ENCODE results near the gene RALGAPA1. TPM values are rescaled to one million over a fixed set of nuclear protein-coding genes. Genes with fewer than 3 reads are reported as not detected.

RALGAPA1 gene
- total and polyA plus RNA-seq, 2 experiments from 2014 or later, result 21.9 to 27.3 TPM

DNA sequence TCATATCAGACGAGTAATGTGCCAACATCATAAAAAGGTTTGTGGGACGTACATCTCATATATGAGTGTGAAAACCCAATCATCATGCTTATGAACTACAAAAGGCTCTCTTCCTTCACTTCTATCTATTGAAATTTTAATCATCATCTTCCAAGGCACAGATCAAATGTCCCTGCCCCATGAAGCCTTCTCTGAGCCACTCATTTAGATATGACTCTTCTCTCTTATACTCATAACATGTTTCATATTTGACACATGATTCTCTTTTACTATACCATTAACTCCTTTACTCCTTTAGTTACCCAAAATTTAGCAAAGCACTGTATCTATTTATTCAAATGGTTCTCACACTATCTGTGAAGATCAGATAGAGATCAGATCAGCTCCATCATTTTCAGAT lies 22.2 kb downstream of the RALGAPA1 start:
- no peaks in the 10 kb centered on the region for H3K9me2 ChIP-seq (ENCODE audit: insufficient read depth)
- no peak overlapping the region for H3K27ac ChIP-seq (ENCODE audit: low read depth)
- no peaks in the 10 kb centered on the region for H3K27me3 ChIP-seq (ENCODE audit: insufficient read depth)
- H3K79me2 ChIP-seq (replicated peaks; ENCODE audit: insufficient read depth), result peaks cover 34% of the 10 kb centered on the region
- Mint-ChIP-seq H3K36me3 (ENCODE audit: low read depth) (no peaks in the 10 kb centered on the region), H3K27ac (no peak overlapping the region), H3K27me3 (ENCODE audit: insufficient read depth, low read depth, poor library complexity) (peaks cover 3% of the 10 kb centered on the region), H3K9me3 (no peaks in the 10 kb centered on the region), H3K4me3 (no peak overlapping the region), H3K4me1 (no peaks in the 10 kb centered on the region)
- H4K20me1 ChIP-seq (replicated peaks; ENCODE audit: insufficient read depth), result no peaks in the 10 kb centered on the region; the same call in 1 of the 2 replicates
- no peak for DNase-seq (ENCODE audit: low spot score)
- H3K4me1 ChIP-seq (ENCODE audit: insufficient read depth), result no peaks in the 10 kb centered on the region
- ATAC-seq, result no peak
- no peak overlapping the region for H3K4me2 ChIP-seq
- no peaks in the 10 kb centered on the region for H3K36me3 ChIP-seq (ENCODE audit: insufficient read depth)
- TF ChIP-seq EZH2phosphoT487 (IDR thresholded peaks at IDR 0.05; ENCODE audit: unreplicated experiment) (no peak), EZH2 (IDR thresholded peaks at IDR 0.05; ENCODE audit: low read depth, unreplicated experiment) (no peak), ZNF114 (CRISPR knock-in tag; IDR thresholded peaks at IDR 0.05) (no peak), POLR2AphosphoS5 (IDR thresholded peaks at IDR 0.05; ENCODE audit: low read depth) (no peak), STAT1 (IDR thresholded peaks at IDR 0.05; ENCODE audit: unreplicated experiment) (no peak), CREB1 (CRISPR knock-in tag; IDR thresholded peaks at IDR 0.05; ENCODE audit: low read depth) (no peak), ZNF331 (CRISPR knock-in tag; IDR thresholded peaks at IDR 0.05; ENCODE audit: low read depth) (no peak), NANOG (IDR thresholded peaks at IDR 0.05; ENCODE audit: borderline replicate concordance) (no peak), JUNB (IDR thresholded peaks at IDR 0.05; ENCODE audit: unreplicated experiment) (no peak)
- TF ChIP-seq, protein P1, sequence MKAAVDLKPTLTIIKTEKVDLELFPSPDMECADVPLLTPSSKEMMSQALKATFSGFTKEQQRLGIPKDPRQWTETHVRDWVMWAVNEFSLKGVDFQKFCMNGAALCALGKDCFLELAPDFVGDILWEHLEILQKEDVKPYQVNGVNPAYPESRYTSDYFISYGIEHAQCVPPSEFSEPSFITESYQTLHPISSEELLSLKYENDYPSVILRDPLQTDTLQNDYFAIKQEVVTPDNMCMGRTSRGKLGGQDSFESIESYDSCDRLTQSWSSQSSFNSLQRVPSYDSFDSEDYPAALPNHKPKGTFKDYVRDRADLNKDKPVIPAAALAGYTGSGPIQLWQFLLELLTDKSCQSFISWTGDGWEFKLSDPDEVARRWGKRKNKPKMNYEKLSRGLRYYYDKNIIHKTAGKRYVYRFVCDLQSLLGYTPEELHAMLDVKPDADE (IDR thresholded peaks at IDR 0.05), result no peak
- TF ChIP-seq, protein P2, sequence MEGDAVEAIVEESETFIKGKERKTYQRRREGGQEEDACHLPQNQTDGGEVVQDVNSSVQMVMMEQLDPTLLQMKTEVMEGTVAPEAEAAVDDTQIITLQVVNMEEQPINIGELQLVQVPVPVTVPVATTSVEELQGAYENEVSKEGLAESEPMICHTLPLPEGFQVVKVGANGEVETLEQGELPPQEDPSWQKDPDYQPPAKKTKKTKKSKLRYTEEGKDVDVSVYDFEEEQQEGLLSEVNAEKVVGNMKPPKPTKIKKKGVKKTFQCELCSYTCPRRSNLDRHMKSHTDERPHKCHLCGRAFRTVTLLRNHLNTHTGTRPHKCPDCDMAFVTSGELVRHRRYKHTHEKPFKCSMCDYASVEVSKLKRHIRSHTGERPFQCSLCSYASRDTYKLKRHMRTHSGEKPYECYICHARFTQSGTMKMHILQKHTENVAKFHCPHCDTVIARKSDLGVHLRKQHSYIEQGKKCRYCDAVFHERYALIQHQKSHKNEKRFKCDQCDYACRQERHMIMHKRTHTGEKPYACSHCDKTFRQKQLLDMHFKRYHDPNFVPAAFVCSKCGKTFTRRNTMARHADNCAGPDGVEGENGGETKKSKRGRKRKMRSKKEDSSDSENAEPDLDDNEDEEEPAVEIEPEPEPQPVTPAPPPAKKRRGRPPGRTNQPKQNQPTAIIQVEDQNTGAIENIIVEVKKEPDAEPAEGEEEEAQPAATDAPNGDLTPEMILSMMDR (conservative IDR thresholded peaks at IDR 0.05; ENCODE audit: low read depth in 2 of 2), result no peak
- TF ChIP-seq, protein P3, sequence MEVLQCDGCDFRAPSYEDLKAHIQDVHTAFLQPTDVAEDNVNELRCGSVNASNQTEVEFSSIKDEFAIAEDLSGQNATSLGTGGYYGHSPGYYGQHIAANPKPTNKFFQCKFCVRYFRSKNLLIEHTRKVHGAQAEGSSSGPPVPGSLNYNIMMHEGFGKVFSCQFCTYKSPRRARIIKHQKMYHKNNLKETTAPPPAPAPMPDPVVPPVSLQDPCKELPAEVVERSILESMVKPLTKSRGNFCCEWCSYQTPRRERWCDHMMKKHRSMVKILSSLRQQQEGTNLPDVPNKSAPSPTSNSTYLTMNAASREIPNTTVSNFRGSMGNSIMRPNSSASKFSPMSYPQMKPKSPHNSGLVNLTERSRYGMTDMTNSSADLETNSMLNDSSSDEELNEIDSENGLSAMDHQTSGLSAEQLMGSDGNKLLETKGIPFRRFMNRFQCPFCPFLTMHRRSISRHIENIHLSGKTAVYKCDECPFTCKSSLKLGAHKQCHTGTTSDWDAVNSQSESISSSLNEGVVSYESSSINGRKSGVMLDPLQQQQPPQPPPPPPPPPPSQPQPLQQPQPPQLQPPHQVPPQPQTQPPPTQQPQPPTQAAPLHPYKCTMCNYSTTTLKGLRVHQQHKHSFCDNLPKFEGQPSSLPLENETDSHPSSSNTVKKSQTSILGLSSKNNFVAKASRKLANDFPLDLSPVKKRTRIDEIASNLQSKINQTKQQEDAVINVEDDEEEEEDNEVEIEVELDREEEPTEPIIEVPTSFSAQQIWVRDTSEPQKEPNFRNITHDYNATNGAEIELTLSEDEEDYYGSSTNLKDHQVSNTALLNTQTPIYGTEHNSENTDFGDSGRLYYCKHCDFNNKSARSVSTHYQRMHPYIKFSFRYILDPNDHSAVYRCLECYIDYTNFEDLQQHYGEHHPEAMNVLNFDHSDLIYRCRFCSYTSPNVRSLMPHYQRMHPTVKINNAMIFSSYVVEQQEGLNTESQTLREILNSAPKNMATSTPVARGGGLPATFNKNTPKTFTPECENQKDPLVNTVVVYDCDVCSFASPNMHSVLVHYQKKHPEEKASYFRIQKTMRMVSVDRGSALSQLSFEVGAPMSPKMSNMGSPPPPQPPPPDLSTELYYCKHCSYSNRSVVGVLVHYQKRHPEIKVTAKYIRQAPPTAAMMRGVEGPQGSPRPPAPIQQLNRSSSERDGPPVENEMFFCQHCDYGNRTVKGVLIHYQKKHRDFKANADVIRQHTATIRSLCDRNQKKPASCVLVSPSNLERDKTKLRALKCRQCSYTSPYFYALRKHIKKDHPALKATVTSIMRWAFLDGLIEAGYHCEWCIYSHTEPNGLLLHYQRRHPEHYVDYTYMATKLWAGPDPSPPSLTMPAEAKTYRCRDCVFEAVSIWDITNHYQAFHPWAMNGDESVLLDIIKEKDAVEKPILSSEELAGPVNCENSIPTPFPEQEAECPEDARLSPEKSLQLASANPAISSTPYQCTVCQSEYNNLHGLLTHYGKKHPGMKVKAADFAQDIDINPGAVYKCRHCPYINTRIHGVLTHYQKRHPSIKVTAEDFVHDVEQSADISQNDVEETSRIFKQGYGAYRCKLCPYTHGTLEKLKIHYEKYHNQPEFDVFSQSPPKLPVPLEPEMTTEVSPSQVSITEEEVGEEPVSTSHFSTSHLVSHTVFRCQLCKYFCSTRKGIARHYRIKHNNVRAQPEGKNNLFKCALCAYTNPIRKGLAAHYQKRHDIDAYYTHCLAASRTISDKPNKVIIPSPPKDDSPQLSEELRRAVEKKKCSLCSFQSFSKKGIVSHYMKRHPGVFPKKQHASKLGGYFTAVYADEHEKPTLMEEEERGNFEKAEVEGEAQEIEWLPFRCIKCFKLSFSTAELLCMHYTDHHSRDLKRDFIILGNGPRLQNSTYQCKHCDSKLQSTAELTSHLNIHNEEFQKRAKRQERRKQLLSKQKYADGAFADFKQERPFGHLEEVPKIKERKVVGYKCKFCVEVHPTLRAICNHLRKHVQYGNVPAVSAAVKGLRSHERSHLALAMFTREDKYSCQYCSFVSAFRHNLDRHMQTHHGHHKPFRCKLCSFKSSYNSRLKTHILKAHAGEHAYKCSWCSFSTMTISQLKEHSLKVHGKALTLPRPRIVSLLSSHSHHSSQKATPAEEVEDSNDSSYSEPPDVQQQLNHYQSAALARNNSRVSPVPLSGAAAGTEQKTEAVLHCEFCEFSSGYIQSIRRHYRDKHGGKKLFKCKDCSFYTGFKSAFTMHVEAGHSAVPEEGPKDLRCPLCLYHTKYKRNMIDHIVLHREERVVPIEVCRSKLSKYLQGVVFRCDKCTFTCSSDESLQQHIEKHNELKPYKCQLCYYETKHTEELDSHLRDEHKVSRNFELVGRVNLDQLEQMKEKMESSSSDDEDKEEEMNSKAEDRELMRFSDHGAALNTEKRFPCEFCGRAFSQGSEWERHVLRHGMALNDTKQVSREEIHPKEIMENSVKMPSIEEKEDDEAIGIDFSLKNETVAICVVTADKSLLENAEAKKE (CRISPR knock-in tag; IDR thresholded peaks at IDR 0.05), result no peak
- TF ChIP-seq, protein P4, sequence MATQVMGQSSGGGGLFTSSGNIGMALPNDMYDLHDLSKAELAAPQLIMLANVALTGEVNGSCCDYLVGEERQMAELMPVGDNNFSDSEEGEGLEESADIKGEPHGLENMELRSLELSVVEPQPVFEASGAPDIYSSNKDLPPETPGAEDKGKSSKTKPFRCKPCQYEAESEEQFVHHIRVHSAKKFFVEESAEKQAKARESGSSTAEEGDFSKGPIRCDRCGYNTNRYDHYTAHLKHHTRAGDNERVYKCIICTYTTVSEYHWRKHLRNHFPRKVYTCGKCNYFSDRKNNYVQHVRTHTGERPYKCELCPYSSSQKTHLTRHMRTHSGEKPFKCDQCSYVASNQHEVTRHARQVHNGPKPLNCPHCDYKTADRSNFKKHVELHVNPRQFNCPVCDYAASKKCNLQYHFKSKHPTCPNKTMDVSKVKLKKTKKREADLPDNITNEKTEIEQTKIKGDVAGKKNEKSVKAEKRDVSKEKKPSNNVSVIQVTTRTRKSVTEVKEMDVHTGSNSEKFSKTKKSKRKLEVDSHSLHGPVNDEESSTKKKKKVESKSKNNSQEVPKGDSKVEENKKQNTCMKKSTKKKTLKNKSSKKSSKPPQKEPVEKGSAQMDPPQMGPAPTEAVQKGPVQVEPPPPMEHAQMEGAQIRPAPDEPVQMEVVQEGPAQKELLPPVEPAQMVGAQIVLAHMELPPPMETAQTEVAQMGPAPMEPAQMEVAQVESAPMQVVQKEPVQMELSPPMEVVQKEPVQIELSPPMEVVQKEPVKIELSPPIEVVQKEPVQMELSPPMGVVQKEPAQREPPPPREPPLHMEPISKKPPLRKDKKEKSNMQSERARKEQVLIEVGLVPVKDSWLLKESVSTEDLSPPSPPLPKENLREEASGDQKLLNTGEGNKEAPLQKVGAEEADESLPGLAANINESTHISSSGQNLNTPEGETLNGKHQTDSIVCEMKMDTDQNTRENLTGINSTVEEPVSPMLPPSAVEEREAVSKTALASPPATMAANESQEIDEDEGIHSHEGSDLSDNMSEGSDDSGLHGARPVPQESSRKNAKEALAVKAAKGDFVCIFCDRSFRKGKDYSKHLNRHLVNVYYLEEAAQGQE (IDR thresholded peaks at IDR 0.05; ENCODE audit: unreplicated experiment), result no peak
- no peak overlapping the region for H3K4me3 ChIP-seq
- H2AFZ ChIP-seq, result no peak overlapping the region
- no peaks in the 10 kb centered on the region for H3F3A ChIP-seq (replicated peaks; ENCODE audit: low read depth)

Measured in GM23338 (cell line).